CMK (cell line): Measurements from ENCODE around the gene NEURL1.
"Not testable (repeated sequence)": the region's sequence is repeated elsewhere in the genome, so short reads cannot be mapped to it uniquely, and the experiment has no call there.

Experiments
- DNase-seq: peaks from one replicate; pipeline ENCODE4 v3.0.0-alpha.2; 2010; ENCODE audit warnings: low read depth

The NEURL1 gene

GRCh38 chr10:103514244-103514643 lies 20.7 kb downstream of the NEURL1 start:
- no peak for DNase-seq

- DNase-seq, result no peak
Measured at GRCh38 chr10:103517234-103518085, 24.0 kb downstream of the NEURL1 start.

GRCh38 chr10:103519798-103520197 lies 26.3 kb downstream of the NEURL1 start:
- no peak for DNase-seq

GRCh38 chr10:103522006-103522405 lies 28.5 kb downstream of the NEURL1 start:
- DNase-seq, result not testable (repeated sequence)

- DNase-seq, result no peak
Measured at GRCh38 chr10:103523683-103524082, 30.2 kb downstream of the NEURL1 start.

GRCh38 chr10:103525901-103526300 lies 32.4 kb downstream of the NEURL1 start:
- no peak for DNase-seq

- DNase-seq, result not testable (repeated sequence)
Measured at GRCh38 chr10:103527476-103527875, 34.0 kb downstream of the NEURL1 start.

GRCh38 chr10:103528549-103528948 lies 35.0 kb downstream of the NEURL1 start:
- no peak for DNase-seq

GRCh38 chr10:103529539-103529938 lies 36.0 kb downstream of the NEURL1 start:
- no peak for DNase-seq

- DNase-seq, result no peak
Measured at GRCh38 chr10:103533827-103534226, 40.3 kb downstream of the NEURL1 start.

- DNase-seq, result no peak
Measured at GRCh38 chr10:103534621-103535498, 41.4 kb downstream of the NEURL1 start.

GRCh38 chr10:103535595-103535994 lies 42.1 kb downstream of the NEURL1 start:
- DNase-seq, result no peak

- no peak for DNase-seq
Measured at GRCh38 chr10:103539751-103540150, 46.2 kb downstream of the NEURL1 start.

GRCh38 chr10:103540722-103541121 lies 47.2 kb downstream of the NEURL1 start:
- DNase-seq, result no peak

- DNase-seq, result no peak
Measured at GRCh38 chr10:103541616-103542015, 48.1 kb downstream of the NEURL1 start.

GRCh38 chr10:103542764-103543616 lies 49.5 kb downstream of the NEURL1 start:
- DNase-seq, result peak; percentile 9

GRCh38 chr10:103543617-103544525 lies 50.4 kb downstream of the NEURL1 start:
- no peak for DNase-seq

GRCh38 chr10:103544657-103545310 lies 51.3 kb downstream of the NEURL1 start:
- DNase-seq, result no peak

- DNase-seq, result no peak
Measured at GRCh38 chr10:103545366-103545765, 51.9 kb downstream of the NEURL1 start.

GRCh38 chr10:103545771-103546281 lies 52.3 kb downstream of the NEURL1 start:
- no peak for DNase-seq
